OCI-LY7 (cell line): ENCODE results near the gene DTNB.

ENCODE experiments used
- CTCF ChIP-seq: fragments of 200-600 bp; sonication (generic); conservative IDR thresholded peaks from 2 replicates; pipeline ENCODE4 v1.5.1; 2014; ENCODE audit warnings: mild to moderate bottlenecking, antibody characterized with exemption, low read length, moderate library complexity, mixed read lengths
- EZH2phosphoT487 ChIP-seq: fragments of 200-600 bp; sonication (generic); IDR thresholded peaks from 2 replicates; pipeline ENCODE4 v1.6.1; 2018; ENCODE audit warnings: low read depth, borderline replicate concordance, mild to moderate bottlenecking, mixed run types, antibody characterized with exemption, low read length, moderate library complexity, mixed read lengths

- TF ChIP-seq CTCF (no peak), EZH2phosphoT487 (no peak)
Measured at GRCh38 chr2:25385910-25386309, 287.5 kb downstream of the DTNB start.
